CD4-positive, alpha-beta T cell treated with Interleukin-17A for 4 hours (primary cell): ENCODE data around the gene SLC34A3.

Experiments
- DNase-seq: peaks from one replicate; pipeline ENCODE4 v3.0.0-alpha.2; 2020; ENCODE audit warnings: mixed read lengths

SLC34A3 gene

DNA sequence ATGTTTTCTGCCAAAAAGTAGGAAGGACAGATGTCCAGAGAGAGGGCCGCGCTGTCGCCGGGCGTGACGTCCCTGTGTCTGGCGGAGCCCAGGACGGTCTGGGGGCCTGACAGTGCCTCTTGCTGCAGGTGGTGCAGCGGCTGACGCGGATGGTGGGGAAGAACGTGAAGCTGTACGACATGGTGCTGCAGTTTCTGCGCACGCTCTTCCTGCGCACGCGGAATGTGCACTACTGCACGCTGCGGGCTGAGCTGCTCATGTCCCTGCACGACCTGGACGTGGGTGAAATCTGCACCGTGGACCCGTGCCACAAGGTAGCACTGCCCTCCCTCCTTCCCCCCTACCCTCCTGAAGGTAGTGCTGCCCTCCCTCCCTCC lies 32.2 kb downstream of the SLC34A3 start:
- no peak for DNase-seq

GRCh38 chr9:137263506-137263905 lies 32.8 kb downstream of the SLC34A3 start:
- DNase-seq, result no peak

GRCh38 chr9:137264067-137264466 lies 33.4 kb downstream of the SLC34A3 start:
- no peak for DNase-seq

GRCh38 chr9:137265496-137266161 lies 34.9 kb downstream of the SLC34A3 start:
- DNase-seq, result no peak

DNA sequence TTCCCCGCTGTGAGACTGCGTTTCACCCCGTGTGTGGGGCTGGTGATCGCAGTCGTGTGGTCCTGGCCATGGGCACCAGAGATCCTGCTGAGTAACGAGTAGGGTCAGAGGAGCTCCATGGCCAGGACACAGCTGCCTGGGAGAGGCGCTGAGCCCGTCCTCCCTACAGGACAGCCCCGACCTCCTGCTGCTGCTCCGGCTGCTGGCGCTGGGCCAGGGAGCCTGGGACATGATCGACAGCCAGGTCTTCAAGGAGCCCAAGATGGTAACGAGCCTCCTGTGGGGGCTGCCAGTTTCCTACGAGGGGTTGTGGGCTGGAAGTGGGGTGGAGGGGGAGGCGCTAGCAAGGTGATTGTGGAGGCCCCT lies 35.4 kb downstream of the SLC34A3 start:
- DNase-seq, result no peak

GRCh38 chr9:137266585-137267453 lies 36.1 kb downstream of the SLC34A3 start:
- DNase-seq, result no peak

- no peak for DNase-seq
Measured at GRCh38 chr9:137267933-137268355, 37.2 kb downstream of the SLC34A3 start.

DNA sequence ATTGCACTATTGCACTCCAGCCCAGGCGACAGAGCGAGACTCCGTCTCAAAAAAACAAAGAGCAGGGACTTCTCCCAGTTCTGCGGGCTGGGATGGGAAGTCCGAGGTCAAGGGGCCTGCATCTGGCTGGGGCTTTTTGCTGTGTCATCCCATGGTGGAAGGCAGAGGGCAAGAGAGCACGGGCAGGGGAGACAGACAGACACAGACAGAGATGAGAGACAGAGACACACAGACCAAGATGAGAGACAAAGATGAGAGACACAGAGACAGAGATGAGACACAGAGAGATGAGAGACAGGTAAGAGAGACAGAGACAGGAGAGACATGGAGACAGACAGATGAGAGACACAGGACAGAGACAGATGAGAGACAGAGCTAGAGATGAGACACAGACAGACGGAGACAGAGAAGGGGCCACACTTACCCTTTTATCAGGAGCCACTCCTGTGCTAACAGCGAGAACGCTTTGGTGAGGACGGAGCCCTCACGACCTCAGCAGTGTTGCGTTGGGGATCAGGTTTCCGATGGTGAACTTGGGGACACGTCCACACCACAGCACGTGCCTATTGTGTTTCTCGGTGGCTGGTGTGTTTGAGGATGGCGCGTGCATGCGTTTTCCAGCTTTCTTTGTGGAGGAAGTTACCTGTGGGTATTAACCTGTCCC lies 38.0 kb downstream of the SLC34A3 start:
- DNase-seq, result no peak

GRCh38 chr9:137269231-137269772 lies 38.6 kb downstream of the SLC34A3 start:
- no peak for DNase-seq

DNA sequence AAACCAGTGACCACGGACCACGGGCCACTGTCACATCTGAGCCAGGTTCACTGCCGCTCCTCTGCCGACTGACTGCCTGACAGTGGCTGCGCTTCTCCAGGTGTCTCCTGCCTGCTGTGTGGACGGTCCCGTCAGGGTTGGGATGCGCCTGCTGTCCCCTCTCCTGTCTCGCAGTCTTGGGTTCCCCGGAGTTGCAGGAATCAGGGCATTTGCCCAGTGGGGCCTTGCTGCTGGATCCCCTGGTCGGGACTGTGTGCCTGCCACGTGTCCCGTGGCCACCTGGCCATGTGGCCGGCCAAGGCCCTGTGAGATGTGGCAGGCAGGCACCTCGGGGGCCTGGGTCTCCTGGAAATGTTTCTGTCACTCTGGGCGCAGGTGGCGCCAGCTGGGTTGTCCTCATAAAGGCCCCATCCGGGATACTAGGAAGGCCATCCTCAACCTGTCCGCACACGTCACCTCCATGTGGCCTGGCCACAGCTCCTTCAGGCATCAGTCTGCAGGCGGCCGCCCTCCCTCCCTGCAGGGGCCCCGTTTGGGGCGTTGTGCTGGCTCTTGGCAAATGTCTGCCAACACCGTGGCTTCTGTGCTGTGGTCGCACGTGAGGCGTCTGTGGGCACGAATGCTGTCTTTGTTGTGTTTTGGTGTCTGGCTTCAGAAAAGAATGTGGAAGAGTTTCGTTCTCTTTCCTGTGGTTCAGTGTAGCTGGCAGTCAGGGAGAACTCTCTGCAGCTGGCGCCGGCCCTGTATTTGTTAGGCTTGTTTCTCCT lies 40.4 kb downstream of the SLC34A3 start:
- DNase-seq, result peak; percentile 59

DNA sequence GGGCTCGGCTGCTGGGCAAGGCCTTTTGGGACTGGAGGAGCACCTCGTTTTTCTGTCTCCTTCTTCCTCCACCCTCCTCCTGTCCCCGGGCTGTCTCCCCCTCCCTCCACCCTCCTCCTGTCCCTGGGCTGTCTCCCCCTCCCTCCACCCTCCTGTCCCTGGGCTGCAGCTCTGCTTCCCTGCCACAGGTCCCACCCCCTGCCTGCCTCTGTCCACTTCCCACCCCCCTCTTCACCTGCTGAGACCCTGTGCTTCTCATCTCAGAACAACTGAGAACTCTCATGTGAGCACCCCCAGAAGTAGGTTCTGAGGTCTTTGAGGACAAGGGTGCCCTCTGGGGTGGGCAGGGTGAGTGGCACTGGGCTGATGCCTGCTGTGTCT lies 41.0 kb downstream of the SLC34A3 start:
- DNase-seq, result no peak

DNA sequence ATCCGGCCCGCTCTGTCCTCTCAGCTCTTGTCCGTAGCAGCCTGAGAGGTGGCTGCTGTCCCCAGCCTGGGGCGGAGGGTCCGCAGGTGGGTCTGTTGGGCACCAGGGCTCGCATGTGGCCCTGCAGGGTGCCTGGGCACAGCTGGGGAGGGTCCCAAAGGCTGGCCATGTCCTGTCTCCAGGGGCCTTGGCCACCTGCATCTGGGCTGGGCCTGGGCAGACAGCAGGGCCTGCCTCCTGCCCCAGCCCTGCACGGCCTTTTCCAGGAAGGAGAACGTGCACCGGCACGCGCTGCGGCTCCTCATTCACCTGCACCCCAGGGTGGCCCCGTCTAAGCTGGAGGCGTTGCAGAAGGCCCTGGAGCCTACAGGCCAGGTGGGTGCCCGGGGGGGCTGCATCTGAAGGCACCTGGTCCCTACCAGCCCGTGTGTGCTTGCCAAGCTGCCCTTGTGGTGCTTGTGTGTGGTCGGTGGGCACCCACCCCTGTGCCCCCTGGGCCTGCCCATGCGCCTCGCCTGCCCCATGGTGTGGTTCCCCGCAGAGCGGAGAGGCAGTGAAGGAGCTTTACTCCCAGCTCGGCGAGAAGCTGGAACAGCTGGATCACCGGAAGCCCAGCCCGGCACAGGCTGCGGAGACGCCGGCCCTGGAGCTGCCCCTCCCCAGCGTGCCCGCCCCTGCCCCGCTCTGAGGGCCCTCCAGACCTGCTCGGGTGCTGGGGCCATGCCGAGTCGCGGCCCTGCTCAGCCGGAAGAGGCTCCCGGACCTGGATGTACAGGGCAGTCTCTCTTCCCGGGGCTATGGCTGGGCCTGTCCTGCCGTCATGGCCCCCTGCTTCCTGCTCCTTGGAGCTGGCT lies 41.8 kb downstream of the SLC34A3 start:
- no peak for DNase-seq

GRCh38 chr9:137273095-137273490 lies 42.4 kb downstream of the SLC34A3 start:
- DNase-seq, result no peak

DNA sequence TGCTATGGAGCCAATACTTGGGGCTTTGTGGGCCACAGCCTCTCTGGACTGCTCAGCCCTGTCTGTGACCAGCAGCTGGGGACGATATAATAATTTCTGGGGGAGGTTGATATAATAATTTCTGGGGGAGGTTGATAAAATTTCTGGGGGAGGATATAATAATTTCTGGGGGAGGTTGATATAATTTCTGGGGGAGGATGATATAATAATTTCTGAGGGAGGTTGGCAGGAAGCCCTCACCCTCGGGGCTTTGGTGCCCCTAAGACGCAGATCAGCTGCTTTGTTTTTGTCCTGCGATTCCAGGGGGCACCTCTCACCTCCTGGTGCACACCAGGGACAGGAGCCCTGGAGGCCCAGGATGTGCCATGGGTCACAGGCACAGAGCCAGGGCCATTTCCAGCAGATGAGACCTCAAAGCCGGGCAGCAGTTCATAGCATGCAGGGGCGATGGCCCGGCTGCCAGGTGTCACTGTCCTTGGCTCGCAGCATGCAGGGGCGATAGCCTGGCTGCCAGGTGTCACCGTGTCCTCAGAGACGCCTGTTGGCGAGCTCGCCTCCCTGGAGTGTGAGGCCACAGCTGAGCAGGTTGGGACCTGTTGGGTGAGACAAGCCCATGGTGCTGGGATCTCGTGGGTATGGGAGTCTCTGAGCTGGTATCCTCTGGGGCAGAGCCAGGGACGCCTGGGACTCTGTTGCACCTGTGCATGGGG lies 43.1 kb downstream of the SLC34A3 start:
- no peak for DNase-seq

GRCh38 chr9:137275203-137275587 lies 44.5 kb downstream of the SLC34A3 start:
- no peak for DNase-seq

GRCh38 chr9:137275588-137276472 lies 45.1 kb downstream of the SLC34A3 start:
- DNase-seq, result no peak

- no peak for DNase-seq
Measured at GRCh38 chr9:137276473-137277328, 46.0 kb downstream of the SLC34A3 start.

- peak; percentile 47 for DNase-seq
Measured at GRCh38 chr9:137277329-137278041, 46.8 kb downstream of the SLC34A3 start, which contains the start of gene TOR4A. Gene TOR4A (plus strand): TSS chr9:137277726. CDS start chr9:137278690, 964 bp downstream.
